HepG2 (cell line): ENCODE measurements around the gene PLCB1. TPM values are rescaled to one million over a fixed set of nuclear protein-coding genes. Genes with fewer than 3 reads are reported as not detected.

Experiments used
- ARHGAP35 ChIP-seq: sonication (generic); formaldehyde crosslinking; IDR thresholded peaks from 2 replicates; pipeline ENCODE4 v1.9.0; 2022; ENCODE audit warnings: mild to moderate bottlenecking, inconsistent platforms, moderate library complexity, missing genetic modification reagents, borderline replicate concordance
- BCLAF1 ChIP-seq: fragments of 450-650 bp; IDR thresholded peaks from 2 replicates; pipeline ENCODE4 v1.6.1; 2017; ENCODE audit warnings: mild to moderate bottlenecking
- CHD2 ChIP-seq: IDR thresholded peaks from 2 replicates; pipeline ENCODE4 v1.6.1; 2011; ENCODE audit warnings: low read depth, low read length, improper control_type of control experiment
- ETS1 ChIP-seq: sonication (generic); formaldehyde crosslinking; IDR thresholded peaks from 2 replicates; pipeline ENCODE4 v1.4.0; 2020; ENCODE audit warnings: missing genetic modification reagents
- FLYWCH1 ChIP-seq: sonication (generic); formaldehyde crosslinking; IDR thresholded peaks from 2 replicates; pipeline ENCODE4 v1.8.1; 2023; ENCODE audit warnings: mild to moderate bottlenecking, missing genetic modification reagents
- HIC2 ChIP-seq: sonication (generic); formaldehyde crosslinking; IDR thresholded peaks from 2 replicates; pipeline ENCODE4 v1.9.0; 2022; ENCODE audit warnings: low read depth, missing genetic modification reagents
- HNRNPLL ChIP-seq: fragments of 200-400 bp; formaldehyde crosslinking; IDR thresholded peaks from 2 replicates; pipeline ENCODE4 v1.6.1; 2017; ENCODE audit warnings: mild to moderate bottlenecking, low read depth, low read length; ENCODE audit not compliant: poor library complexity, severe bottlenecking
- NR2F1 ChIP-seq, 2 experiments: fragments of 450-650 bp in 1 of 2; formaldehyde crosslinking in 1 of 2; IDR thresholded peaks; 2 replicates each; pipeline versions ENCODE4 v1.5.0 to v1.6.1; 2016 to 2020; ENCODE audit warnings: mild to moderate bottlenecking in 1 of 2, missing compliant biosample characterization in 1 of 2, missing genetic modification reagents in 1 of 2, moderate library complexity in 1 of 2
- PHF21A ChIP-seq: sonication (generic); formaldehyde crosslinking; IDR thresholded peaks from 2 replicates; pipeline ENCODE4 v1.5.0; 2020; ENCODE audit warnings: mild to moderate bottlenecking, missing genetic modification reagents
- PITX1 ChIP-seq: sonication (generic); formaldehyde crosslinking; IDR thresholded peaks from 2 replicates; pipeline ENCODE4 v1.5.1; 2020; ENCODE audit warnings: mild to moderate bottlenecking, missing genetic modification reagents
- POGZ ChIP-seq: sonication (generic); formaldehyde crosslinking; IDR thresholded peaks from 2 replicates; pipeline ENCODE4 v1.4.0; 2020; ENCODE audit warnings: mild to moderate bottlenecking, missing genetic modification reagents
- SP1 ChIP-seq, 2 experiments: fragments of 450-650 bp in 1 of 2; sonication (generic) in 1 of 2; formaldehyde crosslinking in 1 of 2; IDR thresholded peaks; 2 replicates each; pipeline versions ENCODE4 v1.4.0 to v1.6.1; 2016 to 2020; ENCODE audit warnings: missing genetic modification reagents in 1 of 2
- STAG1 ChIP-seq: sonication (generic); formaldehyde crosslinking; IDR thresholded peaks from 2 replicates; pipeline ENCODE4 v1.4.0; 2020; ENCODE audit warnings: missing genetic modification reagents
- ZBTB20 ChIP-seq: sonication (generic); formaldehyde crosslinking; IDR thresholded peaks from 2 replicates; pipeline ENCODE4 v1.8.1; 2023; ENCODE audit warnings: missing genetic modification reagents, low read depth, mild to moderate bottlenecking, borderline replicate concordance
- ZBTB38 ChIP-seq: sonication (generic); formaldehyde crosslinking; IDR thresholded peaks from 2 replicates; pipeline ENCODE4 v1.5.1; 2020; ENCODE audit warnings: mild to moderate bottlenecking, missing genetic modification reagents
- ZNF609 ChIP-seq: sonication (generic); formaldehyde crosslinking; IDR thresholded peaks from 2 replicates; pipeline ENCODE4 v1.4.0; 2020; ENCODE audit warnings: mild to moderate bottlenecking, missing genetic modification reagents, borderline replicate concordance
- ZNF75D ChIP-seq: sonication (generic); formaldehyde crosslinking; IDR thresholded peaks from 2 replicates; pipeline ENCODE4 v1.8.1; 2023; ENCODE audit warnings: missing genetic modification reagents, mild to moderate bottlenecking, borderline replicate concordance
- polyA plus RNA-seq, 8 experiments: library from polyadenylated mRNA; depleted of rRNA in 3 of 8; stranded (reverse) in 7 of 8; unstranded in 1 of 8; fragments of >200 nt; fragmentation: Illumina TruSeq in 4 of 8; extraction: Trizol in 4 of 8; gene quantifications; 2 replicates each; pipeline versions ENCODE4 v1.2.1 to v1.2.3, GENCODE V29; 2011 to 2016; ENCODE audit warnings: low read depth in 4 of 8, missing spikeins in 1 of 8, mixed read lengths in 1 of 8; ENCODE audit not compliant: insufficient read depth in 1 of 8
- total RNA-seq, 5 experiments: library from RNA; depleted of rRNA; stranded (reverse); fragments of >200 nt; fragmentation: Illumina TruSeq; extraction: Trizol; gene quantifications; 2 replicates each; pipeline ENCODE4 v1.2.3, GENCODE V29; 2016; ENCODE audit warnings: low read depth in 1 of 5

The PLCB1 gene
- total and polyA plus RNA-seq, 2 of the 13 experiments (the other 11 are each of a cell fraction or from before 2014, with no cell fraction given): 42.4 to 55.9 TPM

GRCh38 chr20:8363970-8364733 lies 232.1 kb downstream of the PLCB1 start (continued):
- TF ChIP-seq ZNF609: peak; percentile 32; the same call in 1 of the 2 replicates
- TF ChIP-seq NR2F1 (CRISPR knock-in tag; IDR thresholded peaks at IDR 0.05): peak; percentile 14 to 73; a peak in 2 of 4 replicates
- TF ChIP-seq ARHGAP35 (CRISPR knock-in tag): no peak
- TF ChIP-seq SP1 (IDR thresholded peaks at IDR 0.05): no peak
- TF ChIP-seq SP1 (CRISPR knock-in tag; IDR thresholded peaks at IDR 0.05): no peak
- no peak for TF ChIP-seq ZNF75D (CRISPR knock-in tag)
- peak; percentile 88; the same call in 1 of the 2 replicates for TF ChIP-seq POGZ (CRISPR knock-in tag)
- TF ChIP-seq BCLAF1: no peak
- peak; percentile 12 for TF ChIP-seq STAG1
- peak; percentile 57; the same call in 1 of the 2 replicates for TF ChIP-seq PHF21A (CRISPR knock-in tag)
- no peak for TF ChIP-seq ETS1 (CRISPR knock-in tag)
- no peak for TF ChIP-seq CHD2
- no peak for TF ChIP-seq HNRNPLL
- no peak for TF ChIP-seq ZBTB38 (CRISPR knock-in tag)
- no peak for TF ChIP-seq FLYWCH1 (CRISPR knock-in tag)
- TF ChIP-seq PITX1 (CRISPR knock-in tag): peak; percentile 69
- no peak for TF ChIP-seq HIC2 (CRISPR knock-in tag)
- peak; percentile 97; the same call in 1 of the 2 replicates for TF ChIP-seq ZBTB20 (CRISPR knock-in tag)
